Endodermal cell (in vitro differentiated cells): ENCODE data around the gene CDH26. TPM values are rescaled to one million over a fixed set of nuclear protein-coding genes. Genes with fewer than 3 reads are reported as not detected.

Experiments
- DNase-seq: peaks from one replicate; pipeline ENCODE4 v3.0.0-alpha.2; 2017
- H3K27ac ChIP-seq: 2 replicates; pipeline ENCODE4 v1.5.1; 2013; ENCODE audit warnings: mild to moderate bottlenecking, low read depth, low read length, moderate library complexity
- H3K27me3 ChIP-seq: 2 replicates; pipeline ENCODE4 v1.6.1; 2013; ENCODE audit warnings: mild to moderate bottlenecking, low read length, moderate library complexity; ENCODE audit not compliant: insufficient read depth, control insufficient read depth, poor library complexity, severe bottlenecking
- H3K36me3 ChIP-seq: 2 replicates; pipeline ENCODE4 v1.7.0; 2013; ENCODE audit warnings: mild to moderate bottlenecking, low read length, moderate library complexity; ENCODE audit not compliant: control insufficient read depth, insufficient read depth
- H3K4me1 ChIP-seq: one replicate; pipeline ENCODE4 v1.7.0; 2013; ENCODE audit warnings: low read length; ENCODE audit not compliant: control insufficient read depth, insufficient read depth
- H3K4me3 ChIP-seq: 2 replicates; pipeline ENCODE4 v1.5.1; 2013; ENCODE audit warnings: mild to moderate bottlenecking, low read length, moderate library complexity
- H3K9ac ChIP-seq: 2 replicates; pipeline ENCODE4 v1.6.1; 2013; ENCODE audit warnings: mild to moderate bottlenecking, low read length, moderate library complexity; ENCODE audit not compliant: poor library complexity, severe bottlenecking; ENCODE audit errors: extremely low read depth
- H3K9me3 ChIP-seq: 2 replicates; pipeline ENCODE4 v1.6.1; 2013; ENCODE audit warnings: mild to moderate bottlenecking, low read length, moderate library complexity; ENCODE audit not compliant: control insufficient read depth
- H3K27ac Mint-ChIP-seq: 2 replicates; pipeline ENCODE4 v1.8.0; 2020; ENCODE audit warnings: mixed read lengths
- H3K27me3 Mint-ChIP-seq: 2 replicates; pipeline ENCODE4 v1.8.0; 2021; ENCODE audit warnings: mild to moderate bottlenecking, mixed read lengths; ENCODE audit not compliant: insufficient read depth
- H3K36me3 Mint-ChIP-seq: 2 replicates; pipeline ENCODE4 v1.8.0; 2020; ENCODE audit warnings: low read depth, mixed read lengths
- H3K4me1 Mint-ChIP-seq: 2 replicates; pipeline ENCODE4 v1.8.0; 2020; ENCODE audit warnings: mixed read lengths
- H3K4me3 Mint-ChIP-seq: 2 replicates; pipeline ENCODE4 v1.8.0; 2020; ENCODE audit warnings: mild to moderate bottlenecking, moderate library complexity, mixed read lengths
- H3K9me3 Mint-ChIP-seq: 2 replicates; pipeline ENCODE4 v1.8.0; 2020; ENCODE audit warnings: mild to moderate bottlenecking, mixed read lengths
- CTCF ChIP-seq: fragments of 200-600 bp; sonication (generic); conservative IDR thresholded peaks from 2 replicates; pipeline ENCODE4 v1.5.0; 2021; ENCODE audit warnings: antibody characterized with exemption, mild to moderate bottlenecking
- WGBS, 2 experiments: methylation state at CpG; one replicate each; pipeline versions ENCODE4 v1.1.5 to v1.1.7; 2013; ENCODE audit warnings: missing lambda C conversion rate in 2 of 2, mixed read lengths in 1 of 2; ENCODE audit not compliant: insufficient coverage in 1 of 2, insufficient read length in 1 of 2; 5-methylcytosine and 5-hydroxymethylcytosine counted together
- total RNA-seq, 2 donors: library from RNA; stranded (reverse); fragmentation: NEBNext Ultra II Directional in 1 of 2; extraction: Animal tissue kit (Norgen Biotek cat#: 25700) in 1 of 2; gene quantifications; 2 replicates in 1 of 2; 3 replicates in 1 of 2; pipeline ENCODE4 v1.2.1, GENCODE V29; 2021

CDH26 gene
- total RNA-seq, 2 donors from 2014 or later, result 0.97 to 2.0 TPM

GRCh38 chr20:59942245-59942644, 16.0 kb upstream of the CDH26 start:
- H3K36me3 ChIP-seq, result peaks cover 30% of the 10 kb centered on the region
- H3K27ac ChIP-seq, result no peak overlapping the region
- Mint-ChIP-seq H3K4me1 (peaks cover 15% of the 10 kb centered on the region), H3K27ac (no peak overlapping the region), H3K27me3 (peaks cover 21% of the 10 kb centered on the region), H3K36me3 (peaks cover 28% of the 10 kb centered on the region), H3K4me3 (no peak overlapping the region), H3K9me3 (peaks cover 8% of the 10 kb centered on the region)
- WGBS, 2 experiments, result 98 to 100% methylated on average over 2 of the region's 2 CpGs
- DNase-seq, result no peak
- H3K4me1 ChIP-seq, result no peaks in the 10 kb centered on the region
- no peak for TF ChIP-seq CTCF
- no peak overlapping the region for H3K9ac ChIP-seq
- H3K4me3 ChIP-seq, result no peak overlapping the region
- no peaks in the 10 kb centered on the region for H3K9me3 ChIP-seq
- peaks cover 11% of the 10 kb centered on the region for H3K27me3 ChIP-seq

DNA sequence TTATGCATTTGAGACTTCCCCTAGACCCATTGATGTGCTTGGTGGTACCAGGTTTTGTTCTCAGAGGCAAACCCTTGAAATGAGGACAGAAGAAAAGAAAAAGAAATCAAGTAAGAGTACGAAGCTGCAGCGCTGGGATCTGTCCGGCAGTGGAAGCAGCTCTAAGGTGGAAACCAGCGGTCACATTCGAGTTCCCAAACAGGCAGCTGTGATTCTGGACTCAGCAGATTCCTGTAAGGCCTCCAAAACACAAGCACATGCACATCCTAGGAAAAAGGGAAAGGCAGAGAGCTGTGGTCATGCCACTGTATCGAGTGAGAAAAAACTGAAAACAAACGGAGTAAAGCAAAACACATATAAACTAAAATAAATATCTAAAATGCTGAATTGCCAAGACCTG, 13.5 kb upstream of the CDH26 start:
- Mint-ChIP-seq H3K27ac (no peak overlapping the region), H3K36me3 (peaks cover 24% of the 10 kb centered on the region), H3K9me3 (no peaks in the 10 kb centered on the region), H3K4me3 (no peak overlapping the region), H3K4me1 (peaks cover 13% of the 10 kb centered on the region), H3K27me3 (peaks cover 3% of the 10 kb centered on the region)
- no peaks in the 10 kb centered on the region for H3K4me1 ChIP-seq
- H3K27ac ChIP-seq, result no peak overlapping the region
- H3K9ac ChIP-seq, result no peak overlapping the region
- H3K4me3 ChIP-seq, result no peak overlapping the region
- no peaks in the 10 kb centered on the region for H3K27me3 ChIP-seq
- no peak for TF ChIP-seq CTCF
- H3K36me3 ChIP-seq, result peaks cover 33% of the 10 kb centered on the region
- WGBS, 2 experiments, result 93 to 98% methylated on average over 6 to 7 of the region's 7 CpGs
- DNase-seq, result no peak
- no peaks in the 10 kb centered on the region for H3K9me3 ChIP-seq

GRCh38 chr20:59945175-59945574, 13.0 kb upstream of the CDH26 start:
- no peak overlapping the region for H3K27ac ChIP-seq

More at GRCh38 chr20:59945175-59945574, 13.0 kb upstream of the CDH26 start:
- Histone ChIP-seq H3K4me1 (no peaks in the 10 kb centered on the region), H3K4me3 (no peak overlapping the region), H3K27me3 (no peaks in the 10 kb centered on the region), H3K36me3 (peaks cover 33% of the 10 kb centered on the region), H3K9me3 (no peaks in the 10 kb centered on the region), H3K9ac (no peak overlapping the region)
- no peak for TF ChIP-seq CTCF
- WGBS, 2 experiments, result 90 to 97% methylated on average over 2 to 3 of the region's 3 CpGs
- no peak for DNase-seq
- peaks cover 24% of the 10 kb centered on the region for H3K36me3 Mint-ChIP-seq
- no peak overlapping the region for H3K4me3 Mint-ChIP-seq
- H3K9me3 Mint-ChIP-seq, result no peaks in the 10 kb centered on the region
- peaks cover 13% of the 10 kb centered on the region for H3K4me1 Mint-ChIP-seq
- no peaks in the 10 kb centered on the region for H3K27me3 Mint-ChIP-seq
- peak overlapping the region; percentile 62 for H3K27ac Mint-ChIP-seq
